Measurements from ENCODE around the gene FEZ2.

The FEZ2 gene

GRCh38 chr2:36577884-36578283, 20.1 kb downstream of the FEZ2 start:
- DNase-seq: no peak
- Histone ChIP-seq H3K4me1 (no peaks in the 10 kb centered on the region), H3K4me3 (ENCODE audit: low read depth, low read length) (no peak overlapping the region), H3K27me3 (no peaks in the 10 kb centered on the region), H3K36me3 (peaks cover 14% of the 10 kb centered on the region), H3K9me3 (no peaks in the 10 kb centered on the region)
- TF ChIP-seq CTCF (IDR thresholded peaks at IDR 0.05; ENCODE audit: low read depth, low read length): no peak

GRCh38 chr2:36574560-36574959, 23.4 kb downstream of the FEZ2 start:
- TF ChIP-seq CTCF (IDR thresholded peaks at IDR 0.05; ENCODE audit: low read depth, low read length): no peak
- Histone ChIP-seq H3K4me3 (ENCODE audit: low read depth, low read length) (no peak overlapping the region), H3K36me3 (peaks cover 7% of the 10 kb centered on the region), H3K9me3 (no peaks in the 10 kb centered on the region), H3K4me1 (no peaks in the 10 kb centered on the region), H3K27me3 (no peaks in the 10 kb centered on the region)
- DNase-seq: no peak

GRCh38 chr2:36573165-36573564, 24.8 kb downstream of the FEZ2 start:
- H3K36me3 ChIP-seq: peaks cover 2% of the 10 kb centered on the region
- no peak for DNase-seq
- no peak overlapping the region for H3K4me3 ChIP-seq (ENCODE audit: low read depth, low read length)
- no peaks in the 10 kb centered on the region for H3K4me1 ChIP-seq
- H3K9me3 ChIP-seq: no peaks in the 10 kb centered on the region
- TF ChIP-seq CTCF (IDR thresholded peaks at IDR 0.05; ENCODE audit: low read depth, low read length): no peak
- no peaks in the 10 kb centered on the region for H3K27me3 ChIP-seq

- Histone ChIP-seq H3K36me3 (no peaks in the 10 kb centered on the region; the same call in 1 of the 2 replicates), H3K4me1 (no peaks in the 10 kb centered on the region), H3K9me3 (no peaks in the 10 kb centered on the region), H3K27me3 (no peaks in the 10 kb centered on the region), H3K4me3 (ENCODE audit: low read depth, low read length) (no peak overlapping the region)
- DNase-seq: no peak
- TF ChIP-seq CTCF (IDR thresholded peaks at IDR 0.05; ENCODE audit: low read depth, low read length): no peak
These were observed 25.3 kb downstream of the FEZ2 start for GRCh38 chr2:36572719-36573059.

DNA sequence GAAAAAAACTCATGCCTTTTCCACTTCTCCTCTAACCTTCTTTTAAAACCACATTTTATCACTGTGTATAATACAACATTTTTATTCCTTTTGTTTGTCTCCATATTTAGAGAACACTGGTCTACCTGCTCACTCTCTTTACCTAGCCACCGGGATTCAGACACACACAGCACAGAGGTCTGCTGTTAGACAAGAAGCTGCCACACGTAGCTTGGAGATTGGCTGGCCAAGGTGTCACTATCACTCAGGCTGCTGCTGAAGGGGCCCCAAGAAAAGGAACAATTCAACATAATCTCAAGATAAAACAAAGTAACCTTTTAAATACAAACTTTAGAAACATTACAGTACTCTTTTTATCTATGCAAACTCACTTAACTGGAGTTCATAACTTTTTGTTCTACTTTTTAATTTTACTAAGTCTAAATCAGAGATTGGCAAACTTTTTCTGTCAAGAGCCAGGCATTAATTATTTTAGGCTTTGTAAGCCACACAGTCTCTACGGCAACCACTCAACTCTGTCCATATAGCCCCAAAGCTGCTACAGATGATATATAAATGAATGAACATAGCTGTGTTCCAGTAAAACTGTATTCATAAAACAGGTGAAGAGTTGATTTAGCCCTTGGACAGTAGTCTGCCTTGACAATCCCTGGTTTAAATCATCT, 25.8 kb downstream of the FEZ2 start:
- no peak overlapping the region for H3K4me3 ChIP-seq (ENCODE audit: low read depth, low read length)
- TF ChIP-seq CTCF (IDR thresholded peaks at IDR 0.05; ENCODE audit: low read depth, low read length): no peak
- no peaks in the 10 kb centered on the region; the same call in 1 of the 2 replicates for H3K36me3 ChIP-seq
- no peak for DNase-seq
- no peaks in the 10 kb centered on the region for H3K9me3 ChIP-seq
- no peaks in the 10 kb centered on the region for H3K4me1 ChIP-seq
- H3K27me3 ChIP-seq: no peaks in the 10 kb centered on the region

- Histone ChIP-seq H3K4me3 (ENCODE audit: low read depth, low read length) (no peak overlapping the region), H3K36me3 (no peaks in the 10 kb centered on the region; the same call in 1 of the 2 replicates), H3K27me3 (no peaks in the 10 kb centered on the region), H3K9me3 (no peaks in the 10 kb centered on the region), H3K4me1 (no peaks in the 10 kb centered on the region)
- no peak for DNase-seq
- no peak for TF ChIP-seq CTCF (IDR thresholded peaks at IDR 0.05; ENCODE audit: low read depth, low read length)
These were observed 27.6 kb downstream of the FEZ2 start for GRCh38 chr2:36570416-36570815.

Data from BE2C (cell line).